ENCODE results near the gene TEAD4. TPM values are rescaled to one million over a fixed set of nuclear protein-coding genes. Genes with fewer than 3 reads are reported as not detected.

TEAD4 gene
- total and polyA plus RNA-seq, 4 donors: 0.79 to 3.8 (median 2.8) TPM

GRCh38 chr12:2984698-2985097 is 25.5 kb downstream of the TEAD4 start:
- no peak overlapping the region for H3K4me3 ChIP-seq (ENCODE audit: low read depth in 1 of 3, low read length in 3 of 3)
- WGBS: 98% methylated on average over 1 of the region's 1 CpG
- no peak overlapping the region for H3K27ac ChIP-seq (ENCODE audit: low read depth in 1 of 2, low read length in 2 of 2)
- no peak for DNase-seq (ENCODE audit: low spot score)
- no peaks in the 10 kb centered on the region for H3K36me3 ChIP-seq (ENCODE audit: control insufficient read depth in 4 of 4, insufficient read depth in 3 of 4, low read depth in 1 of 4, low read length in 3 of 4)
- TF ChIP-seq SP1 (IDR thresholded peaks at IDR 0.05) (no peak), FOXA1 (IDR thresholded peaks at IDR 0.05) (no peak), FOXA2 (IDR thresholded peaks at IDR 0.05) (no peak), RAD21 (IDR thresholded peaks at IDR 0.05) (no peak), RXRA (IDR thresholded peaks at IDR 0.05) (no peak), CTCF (IDR thresholded peaks at IDR 0.05; ENCODE audit: low read depth, low read length, missing input control) (no peak), HNF4A (conservative IDR thresholded peaks at IDR 0.05) (no peak), ATF3 (IDR thresholded peaks at IDR 0.05) (no peak), TAF1 (conservative IDR thresholded peaks at IDR 0.05) (no peak), ZBTB33 (IDR thresholded peaks at IDR 0.05) (no peak), HNF4G (IDR thresholded peaks at IDR 0.05) (no peak), NR2F2 (IDR thresholded peaks at IDR 0.05) (no peak), GABPA (IDR thresholded peaks at IDR 0.05 in 1 of 2, conservative IDR thresholded peaks at IDR 0.05 in 1 of 2) (no peak), EGR1 (IDR thresholded peaks at IDR 0.05; ENCODE audit: low read depth in 2 of 2) (no peak), YY1 (IDR thresholded peaks at IDR 0.05) (no peak), JUND (IDR thresholded peaks at IDR 0.05) (no peak)
- TF ChIP-seq, protein P1, sequence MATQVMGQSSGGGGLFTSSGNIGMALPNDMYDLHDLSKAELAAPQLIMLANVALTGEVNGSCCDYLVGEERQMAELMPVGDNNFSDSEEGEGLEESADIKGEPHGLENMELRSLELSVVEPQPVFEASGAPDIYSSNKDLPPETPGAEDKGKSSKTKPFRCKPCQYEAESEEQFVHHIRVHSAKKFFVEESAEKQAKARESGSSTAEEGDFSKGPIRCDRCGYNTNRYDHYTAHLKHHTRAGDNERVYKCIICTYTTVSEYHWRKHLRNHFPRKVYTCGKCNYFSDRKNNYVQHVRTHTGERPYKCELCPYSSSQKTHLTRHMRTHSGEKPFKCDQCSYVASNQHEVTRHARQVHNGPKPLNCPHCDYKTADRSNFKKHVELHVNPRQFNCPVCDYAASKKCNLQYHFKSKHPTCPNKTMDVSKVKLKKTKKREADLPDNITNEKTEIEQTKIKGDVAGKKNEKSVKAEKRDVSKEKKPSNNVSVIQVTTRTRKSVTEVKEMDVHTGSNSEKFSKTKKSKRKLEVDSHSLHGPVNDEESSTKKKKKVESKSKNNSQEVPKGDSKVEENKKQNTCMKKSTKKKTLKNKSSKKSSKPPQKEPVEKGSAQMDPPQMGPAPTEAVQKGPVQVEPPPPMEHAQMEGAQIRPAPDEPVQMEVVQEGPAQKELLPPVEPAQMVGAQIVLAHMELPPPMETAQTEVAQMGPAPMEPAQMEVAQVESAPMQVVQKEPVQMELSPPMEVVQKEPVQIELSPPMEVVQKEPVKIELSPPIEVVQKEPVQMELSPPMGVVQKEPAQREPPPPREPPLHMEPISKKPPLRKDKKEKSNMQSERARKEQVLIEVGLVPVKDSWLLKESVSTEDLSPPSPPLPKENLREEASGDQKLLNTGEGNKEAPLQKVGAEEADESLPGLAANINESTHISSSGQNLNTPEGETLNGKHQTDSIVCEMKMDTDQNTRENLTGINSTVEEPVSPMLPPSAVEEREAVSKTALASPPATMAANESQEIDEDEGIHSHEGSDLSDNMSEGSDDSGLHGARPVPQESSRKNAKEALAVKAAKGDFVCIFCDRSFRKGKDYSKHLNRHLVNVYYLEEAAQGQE (IDR thresholded peaks at IDR 0.05): no peak
- TF ChIP-seq, protein P2, sequence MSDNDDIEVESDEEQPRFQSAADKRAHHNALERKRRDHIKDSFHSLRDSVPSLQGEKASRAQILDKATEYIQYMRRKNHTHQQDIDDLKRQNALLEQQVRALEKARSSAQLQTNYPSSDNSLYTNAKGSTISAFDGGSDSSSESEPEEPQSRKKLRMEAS (IDR thresholded peaks at IDR 0.05): no peak
- no peaks in the 10 kb centered on the region for H3K9me3 ChIP-seq (ENCODE audit: control insufficient read depth in 4 of 4, low read length in 3 of 4)
- H3K9ac ChIP-seq (ENCODE audit: low read depth in 1 of 2, low read length in 2 of 2): no peak overlapping the region
- no peaks in the 10 kb centered on the region for H3K27me3 ChIP-seq (ENCODE audit: control insufficient read depth in 4 of 4, insufficient read depth in 4 of 4, low read length in 3 of 4)
- no peaks in the 10 kb centered on the region for H3K4me1 ChIP-seq (ENCODE audit: control insufficient read depth in 4 of 4, insufficient read depth in 4 of 4, low read length in 3 of 4)

Measured in liver (tissue), 9 donors.